Measurements from ENCODE around the gene NLGN4Y.
"Not testable (repeated sequence)": the region's sequence is repeated elsewhere in the genome, so short reads cannot be mapped to it uniquely, and the experiment has no call there.

The NLGN4Y gene

GRCh38 chrY:14834103-14835060, 310.1 kb downstream of the NLGN4Y start:
- no peak overlapping the region for H3K4me3 ChIP-seq (ENCODE audit: low read depth, low read length)
- DNase-seq (ENCODE audit: low read depth, low spot score) = no peak
- in situ Hi-C loops (cut with HindIII; ENCODE audit: low sequenced_read_pairs) = no loop called here
- TF ChIP-seq CTCF (IDR thresholded peaks at IDR 0.05; ENCODE audit: low read depth, low read length) = no peak

- H3K4me3 ChIP-seq (ENCODE audit: low read depth, low read length) = no peak overlapping the region
- DNase-seq (ENCODE audit: low read depth, low spot score) = no peak
- in situ Hi-C loops (cut with HindIII; ENCODE audit: low sequenced_read_pairs) = no loop called here
- no peak for TF ChIP-seq CTCF (IDR thresholded peaks at IDR 0.05; ENCODE audit: low read depth, low read length)
These were observed 313.1 kb downstream of the NLGN4Y start for GRCh38 chrY:14837466-14837865.

GRCh38 chrY:14850734-14851133, 326.4 kb downstream of the NLGN4Y start:
- no peak for DNase-seq (ENCODE audit: low read depth, low spot score)
- in situ Hi-C loops (cut with HindIII; ENCODE audit: low sequenced_read_pairs) = no loop called here
- no peak for TF ChIP-seq CTCF (IDR thresholded peaks at IDR 0.05; ENCODE audit: low read depth, low read length)
- no peak overlapping the region for H3K4me3 ChIP-seq (ENCODE audit: low read depth, low read length)

DNA sequence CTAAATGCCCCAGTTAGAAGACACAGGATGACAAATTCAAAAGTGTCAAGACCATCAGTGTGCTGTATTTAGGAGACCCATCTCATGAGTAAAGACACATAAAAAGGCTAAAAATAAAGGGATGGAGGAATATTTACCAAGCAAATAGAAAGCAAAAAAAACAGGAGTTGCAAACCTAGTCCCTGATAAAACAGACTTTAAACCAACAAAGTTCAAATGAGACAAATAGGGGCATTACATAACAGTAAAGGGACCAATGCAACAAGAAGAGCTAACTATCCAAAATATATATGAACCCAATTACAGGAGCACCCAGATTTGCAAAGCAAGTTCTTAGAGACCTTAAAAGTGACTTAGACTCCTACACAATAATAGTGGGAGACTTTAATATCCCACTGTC, 336.1 kb downstream of the NLGN4Y start:
- in situ Hi-C loops (cut with HindIII; ENCODE audit: low sequenced_read_pairs) = no loop called here
- no peak overlapping the region for H3K4me3 ChIP-seq (ENCODE audit: low read depth, low read length)
- no peak for TF ChIP-seq CTCF (IDR thresholded peaks at IDR 0.05; ENCODE audit: low read depth, low read length)
- no peak for DNase-seq (ENCODE audit: low read depth, low spot score)

DNA sequence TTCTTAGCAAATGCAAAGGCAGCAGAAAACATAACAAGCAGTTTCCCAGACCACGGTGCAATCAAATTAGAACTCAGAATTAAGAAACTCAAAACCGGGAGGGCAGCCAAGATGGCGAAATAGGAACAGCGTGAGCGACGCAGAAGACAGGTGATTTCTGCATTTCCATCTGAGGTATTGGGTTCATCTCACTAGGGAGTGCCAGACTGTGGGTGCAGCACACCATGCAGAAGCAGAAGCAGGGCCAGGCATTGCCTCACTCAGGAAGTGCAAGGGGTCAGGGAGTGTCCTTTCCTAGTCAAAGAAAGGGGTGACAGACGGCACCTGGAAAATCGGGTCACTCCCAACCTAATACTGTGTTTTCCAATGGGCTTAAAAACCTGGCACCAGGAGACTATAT, 336.7 kb downstream of the NLGN4Y start:
- in situ Hi-C loops (cut with HindIII; ENCODE audit: low sequenced_read_pairs); H3K4me3 ChIP-seq (ENCODE audit: low read depth, low read length); DNase-seq (ENCODE audit: low read depth, low spot score): not testable (repeated sequence)

- no peak for TF ChIP-seq CTCF (IDR thresholded peaks at IDR 0.05; ENCODE audit: low read depth, low read length)
- H3K4me3 ChIP-seq (ENCODE audit: low read depth, low read length) = no peak overlapping the region
- in situ Hi-C loops (cut with HindIII; ENCODE audit: low sequenced_read_pairs) = no loop called here
- no peak for DNase-seq (ENCODE audit: low read depth, low spot score)
These were observed 347.6 kb downstream of the NLGN4Y start for GRCh38 chrY:14871971-14872370.

Data from astrocyte of the spinal cord (primary cell).